ENCODE measurements around the gene MYL12A. TPM values are rescaled to one million over a fixed set of nuclear protein-coding genes. Genes with fewer than 3 reads are reported as not detected.

The MYL12A gene
- polyA plus RNA-seq, 3 donors = 469 to 1,360 (median 1,139) TPM

- no peaks in the 10 kb centered on the region for H3K36me3 ChIP-seq (replicated peaks in 1 of 2; ENCODE audit: control insufficient read depth in 1 of 2, insufficient read depth in 2 of 2, low read length in 2 of 2)
- H2AFZ ChIP-seq (ENCODE audit: insufficient read depth, low read depth, low read length, poor library complexity, severe bottlenecking) = no peak overlapping the region
- H3K4me3 ChIP-seq (replicated peaks in 1 of 3; ENCODE audit: low read depth in 2 of 3, low read length in 3 of 3) = no peak overlapping the region
- H3K4me2 ChIP-seq (replicated peaks; ENCODE audit: extremely low read depth, low read length, poor library complexity, severe bottlenecking) = no peak overlapping the region
- no peaks in the 10 kb centered on the region for H3K79me2 ChIP-seq (ENCODE audit: insufficient read depth, low read length)
- Mint-ChIP-seq H3K36me3 (peaks cover 0 to 2% of the 10 kb centered on the region in 2 donors), H3K9me3 (peaks cover 6 to 18% (median 9%) of the 10 kb centered on the region in 7 donors), H3K4me3 (no peak overlapping the region), H3K27ac (no peak overlapping the region), H3K4me1 (peaks cover 8% of the 10 kb centered on the region), H3K27me3 (ENCODE audit: low read depth in 3 of 3) (peaks cover 0 to 3% (median 2%) of the 10 kb centered on the region in 3 donors)
- H3K27ac ChIP-seq (ENCODE audit: low read depth in 1 of 2, low read length in 2 of 2) = no peak overlapping the region
- no peak for DNase-seq
- H3K4me1 ChIP-seq (ENCODE audit: control insufficient read depth in 1 of 2, insufficient read depth in 2 of 2, low read length in 2 of 2) = peaks cover 6 to 8% of the 10 kb centered on the region in 2 donors
- H4K20me1 ChIP-seq (ENCODE audit: insufficient read depth, low read length) = no peaks in the 10 kb centered on the region
- intact Hi-C loops (cut with micrococcal nuclease) = loop anchor here in 1 of 2 donors (5.0 to 10.0 kb wide), 2 partner anchors 153 to 190 kb away; no protein-coding TSS in a partner anchor
- H3K9ac ChIP-seq (ENCODE audit: insufficient read depth, low read length, poor library complexity, severe bottlenecking) = no peak overlapping the region
- TF ChIP-seq CTCF (IDR thresholded peaks at IDR 0.05) = no peak
- no peaks in the 10 kb centered on the region for H3K9me3 ChIP-seq (replicated peaks in 1 of 2; ENCODE audit: control insufficient read depth in 1 of 2, insufficient read depth in 1 of 2, low read length in 2 of 2)
- 94% methylated on average over 2 of the region's 3 CpGs for WGBS (ENCODE audit: insufficient coverage)
- H3K27me3 ChIP-seq (ENCODE audit: control insufficient read depth in 2 of 2, insufficient read depth in 2 of 2, low read length in 2 of 2) = no peaks in the 10 kb centered on the region
Observed at GRCh38 chr18:3294435-3295080, 47.0 kb downstream of the MYL12A start.

- Histone ChIP-seq H3K9ac (ENCODE audit: insufficient read depth, low read length, poor library complexity, severe bottlenecking) (peak overlapping the region; percentile 56), H3K4me1 (ENCODE audit: control insufficient read depth in 1 of 2, insufficient read depth in 2 of 2, low read length in 2 of 2) (peaks cover 6 to 8% of the 10 kb centered on the region in 2 donors), H3K4me3 (replicated peaks in 1 of 3; ENCODE audit: low read depth in 2 of 3, low read length in 3 of 3) (peak overlapping the region; percentile 73 to 87 (median 83)), H3K4me2 (replicated peaks; ENCODE audit: extremely low read depth, low read length, poor library complexity, severe bottlenecking) (peak overlapping the region; percentile 80), H3K27ac (ENCODE audit: low read depth in 1 of 2, low read length in 2 of 2) (peak overlapping the region in 1 of 2 donors; percentile 73), H3K27me3 (ENCODE audit: control insufficient read depth in 2 of 2, insufficient read depth in 2 of 2, low read length in 2 of 2) (no peaks in the 10 kb centered on the region), H2AFZ (ENCODE audit: insufficient read depth, low read depth, low read length, poor library complexity, severe bottlenecking) (peak overlapping the region; percentile 88), H3K79me2 (ENCODE audit: insufficient read depth, low read length) (no peaks in the 10 kb centered on the region), H3K36me3 (replicated peaks in 1 of 2; ENCODE audit: control insufficient read depth in 1 of 2, insufficient read depth in 2 of 2, low read length in 2 of 2) (no peaks in the 10 kb centered on the region), H4K20me1 (ENCODE audit: insufficient read depth, low read length) (no peaks in the 10 kb centered on the region), H3K9me3 (replicated peaks in 1 of 2; ENCODE audit: control insufficient read depth in 1 of 2, insufficient read depth in 1 of 2, low read length in 2 of 2) (no peaks in the 10 kb centered on the region)
- DNase-seq = peak; percentile 74 to 83 (median 83)
- intact Hi-C loops (cut with micrococcal nuclease) = loop anchor here in 1 of 2 donors (5.0 to 10.0 kb wide), 2 partner anchors 150 to 187 kb away; no protein-coding TSS in a partner anchor
- H3K9me3 Mint-ChIP-seq = peaks cover 0 to 9% (median 4%) of the 10 kb centered on the region in 7 donors
- 8% methylated on average over 14 of the region's 18 CpGs for WGBS (ENCODE audit: insufficient coverage)
- peaks cover 2 to 20% (median 6%) of the 10 kb centered on the region in 3 donors for H3K27me3 Mint-ChIP-seq (ENCODE audit: low read depth in 3 of 3)
- H3K4me3 Mint-ChIP-seq = peak overlapping the region; percentile 89 to 99
- H3K4me1 Mint-ChIP-seq = peaks cover 8% of the 10 kb centered on the region
- H3K36me3 Mint-ChIP-seq = no peaks in the 10 kb centered on the region
- peak; percentile 94 for TF ChIP-seq CTCF (IDR thresholded peaks at IDR 0.05)
- H3K27ac Mint-ChIP-seq = peak overlapping the region in 6 of 7 donors; percentile 17 to 84 (median 76)
Observed at GRCh38 chr18:3297025-3297984, 49.7 kb downstream of the MYL12A start.

All from CD14-positive monocyte (primary cell).